Hematopoietic multipotent progenitor cell treated with erythropoietin and hydrocortisone succinate and interleukin-3 and kit ligand, for 8 days (in vitro differentiated cells): ENCODE measurements around the gene ASCL2.
"Not testable (repeated sequence)": the region's sequence is repeated elsewhere in the genome, so short reads cannot be mapped to it uniquely, and the experiment has no call there.

Source experiments
- DNase-seq: peaks from one replicate; pipeline ENCODE4 v3.0.0-alpha.2; 2015

The ASCL2 gene

GRCh38 chr11:2296913-2297622, 26.7 kb upstream of the ASCL2 start:
- DNase-seq, result no peak

GRCh38 chr11:2295971-2296912, 25.9 kb upstream of the ASCL2 start:
- no peak for DNase-seq

- DNase-seq, result no peak
Measured at GRCh38 chr11:2294926-2295290, 24.5 kb upstream of the ASCL2 start.

GRCh38 chr11:2293984-2294925, 23.9 kb upstream of the ASCL2 start:
- peak; percentile 31 for DNase-seq

- no peak for DNase-seq
Measured at GRCh38 chr11:2293531-2293971, 23.2 kb upstream of the ASCL2 start.

- DNase-seq, result no peak
Measured at GRCh38 chr11:2290351-2290841, 20.0 kb upstream of the ASCL2 start.

GRCh38 chr11:2289859-2290258, 19.5 kb upstream of the ASCL2 start:
- no peak for DNase-seq

GRCh38 chr11:2289350-2289749, 19.0 kb upstream of the ASCL2 start:
- DNase-seq, result no peak

GRCh38 chr11:2287091-2287490, 16.7 kb upstream of the ASCL2 start:
- DNase-seq, result no peak

- not testable (repeated sequence) for DNase-seq
Measured at GRCh38 chr11:2286350-2286749, 16.0 kb upstream of the ASCL2 start.

- DNase-seq, result no peak
Measured at GRCh38 chr11:2280208-2280607, 9.8 kb upstream of the ASCL2 start.

GRCh38 chr11:2277933-2278523, 7.6 kb upstream of the ASCL2 start:
- DNase-seq, result no peak

GRCh38 chr11:2277008-2277346, 6.6 kb upstream of the ASCL2 start:
- no peak for DNase-seq

GRCh38 chr11:2276280-2277007, 6.1 kb upstream of the ASCL2 start:
- DNase-seq, result no peak

- no peak for DNase-seq
Measured at GRCh38 chr11:2275334-2276279, 5.2 kb upstream of the ASCL2 start.

- no peak for DNase-seq
Measured at GRCh38 chr11:2273771-2274170, 3.4 kb upstream of the ASCL2 start.

GRCh38 chr11:2273311-2273710, 2.9 kb upstream of the ASCL2 start:
- DNase-seq, result no peak

- DNase-seq, result no peak
Measured at GRCh38 chr11:2272946-2273280, 2.5 kb upstream of the ASCL2 start.

- no peak for DNase-seq
Measured at GRCh38 chr11:2272228-2272945, 2.0 kb upstream of the ASCL2 start.
